Smooth muscle cell (in vitro differentiated cells): ENCODE data around the gene FGF5. TPM values are rescaled to one million over a fixed set of nuclear protein-coding genes. Genes with fewer than 3 reads are reported as not detected.

Experiments used
- DNase-seq: peaks from one replicate; lab custom pipeline; 2025; ENCODE audit not compliant: unreplicated experiment; lab: John Stamatoyannopoulos, UW
- H2AFZ ChIP-seq: fragments of 200-600 bp; sonication (generic); 2 replicates; pipeline ENCODE4 v1.6.0; 2016; ENCODE audit warnings: antibody characterized with exemption, low read depth, mild to moderate bottlenecking
- H3F3A ChIP-seq: fragments of 200-600 bp; sonication (generic); 2 replicates; pipeline ENCODE4 v1.6.0; 2017; ENCODE audit warnings: antibody characterized with exemption, low read depth
- H3K27ac ChIP-seq: fragments of 200-600 bp; sonication (generic); 2 replicates; pipeline ENCODE4 v1.5.1; 2016; ENCODE audit warnings: low read depth, mild to moderate bottlenecking
- H3K27me3 ChIP-seq: fragments of 200-600 bp; sonication (generic); 2 replicates; pipeline ENCODE4 v1.6.1; 2016; ENCODE audit warnings: low read depth, mild to moderate bottlenecking
- H3K36me3 ChIP-seq: fragments of 200-600 bp; sonication (generic); 2 replicates; pipeline ENCODE4 v1.5.1; 2016; ENCODE audit warnings: low read depth
- H3K4me1 ChIP-seq: fragments of 200-600 bp; sonication (generic); 2 replicates; pipeline ENCODE4 v1.5.1; 2016; ENCODE audit warnings: low read depth
- H3K4me2 ChIP-seq: fragments of 200-600 bp; sonication (generic); 2 replicates; pipeline ENCODE4 v1.6.0; 2016; ENCODE audit warnings: mild to moderate bottlenecking
- H3K4me3 ChIP-seq: fragments of 200-600 bp; sonication (generic); 2 replicates; pipeline ENCODE4 v1.5.1; 2016; ENCODE audit warnings: mild to moderate bottlenecking
- H3K79me2 ChIP-seq: fragments of 200-600 bp; sonication (generic); 2 replicates; pipeline ENCODE4 v1.6.0; 2016; ENCODE audit warnings: low read depth, mild to moderate bottlenecking
- H3K9ac ChIP-seq: fragments of 200-600 bp; sonication (generic); 2 replicates; pipeline ENCODE4 v1.6.0; 2016; ENCODE audit warnings: low read depth
- H3K9me3 ChIP-seq: fragments of 200-600 bp; sonication (generic); replicated peaks from 2 replicates; pipeline ENCODE4 v1.5.1; 2016; ENCODE audit warnings: low read depth
- H4K20me1 ChIP-seq: fragments of 200-600 bp; sonication (generic); 2 replicates; pipeline ENCODE4 v1.6.0; 2016; ENCODE audit warnings: low read depth
- CTCF ChIP-seq: fragments of 200-600 bp; sonication (generic); IDR thresholded peaks from 2 replicates; pipeline ENCODE4 v1.5.1; 2017; ENCODE audit warnings: borderline replicate concordance, mild to moderate bottlenecking, antibody characterized with exemption; ENCODE audit not compliant: insufficient read depth, poor library complexity, severe bottlenecking
- WGBS: methylation state at CpG from one replicate; pipeline ENCODE4 v1.1.7; 2016; ENCODE audit warnings: low lambda C conversion rate; 5-methylcytosine and 5-hydroxymethylcytosine counted together
- polyA plus RNA-seq: library from polyadenylated mRNA; unstranded; fragments of >200 nt; fragmentation: Nextera tagmentation; extraction: Ambion mirVana; gene quantifications from 2 replicates; pipeline ENCODE4 v1.2.1, GENCODE V29; 2016
- total RNA-seq: library from RNA; depleted of rRNA; stranded (reverse); fragments of >200 nt; gene quantifications from 2 replicates; pipeline ENCODE4 v1.2.3, GENCODE V29; 2014

The FGF5 gene
- total and polyA plus RNA-seq, 2 experiments from 2014 or later, result not detected

- Histone ChIP-seq H3K9ac (no peak overlapping the region), H4K20me1 (no peaks in the 10 kb centered on the region), H3K27me3 (peaks cover 88% of the 10 kb centered on the region), H3K4me3 (no peak overlapping the region), H2AFZ (no peak overlapping the region), H3K79me2 (no peaks in the 10 kb centered on the region), H3K27ac (no peak overlapping the region), H3K4me1 (no peaks in the 10 kb centered on the region), H3K36me3 (no peaks in the 10 kb centered on the region), H3K4me2 (no peak overlapping the region), H3F3A (no peaks in the 10 kb centered on the region), H3K9me3 (no peaks in the 10 kb centered on the region)
- TF ChIP-seq CTCF, result peak; percentile 48
- DNase-seq, result no peak
These were observed 45.3 kb upstream of the FGF5 start for GRCh38 chr4:80221161-80221560.

- H4K20me1 ChIP-seq, result no peaks in the 10 kb centered on the region
- no peak overlapping the region for H3K27ac ChIP-seq
- no peak overlapping the region for H2AFZ ChIP-seq
- WGBS, result 63% methylated on average over 2 of the region's 2 CpGs
- H3K4me2 ChIP-seq, result no peak overlapping the region
- H3K27me3 ChIP-seq, result peaks cover 89% of the 10 kb centered on the region
- H3K9ac ChIP-seq, result no peak overlapping the region
- no peaks in the 10 kb centered on the region for H3F3A ChIP-seq
- TF ChIP-seq CTCF, result no peak
- no peaks in the 10 kb centered on the region for H3K9me3 ChIP-seq
- DNase-seq, result no peak
- H3K79me2 ChIP-seq, result no peaks in the 10 kb centered on the region
- no peak overlapping the region for H3K4me3 ChIP-seq
- no peaks in the 10 kb centered on the region for H3K4me1 ChIP-seq
- no peaks in the 10 kb centered on the region for H3K36me3 ChIP-seq
These were observed 40.9 kb upstream of the FGF5 start for GRCh38 chr4:80225595-80225994.

GRCh38 chr4:80226094-80226493 lies 40.4 kb upstream of the FGF5 start:
- no peaks in the 10 kb centered on the region for H3F3A ChIP-seq
- no peak overlapping the region for H3K4me2 ChIP-seq
- H3K79me2 ChIP-seq, result no peaks in the 10 kb centered on the region
- no peak overlapping the region for H2AFZ ChIP-seq
- H3K27ac ChIP-seq, result no peak overlapping the region
- H3K9me3 ChIP-seq, result no peaks in the 10 kb centered on the region
- no peak overlapping the region for H3K4me3 ChIP-seq
- no peak for TF ChIP-seq CTCF
- no peak for DNase-seq
- no peaks in the 10 kb centered on the region for H3K4me1 ChIP-seq
- H3K36me3 ChIP-seq, result no peaks in the 10 kb centered on the region
- peaks cover 89% of the 10 kb centered on the region for H3K27me3 ChIP-seq
- WGBS, result 95% methylated on average over 2 of the region's 2 CpGs
- no peak overlapping the region for H3K9ac ChIP-seq
- no peaks in the 10 kb centered on the region for H4K20me1 ChIP-seq

- H3K27me3 ChIP-seq, result peaks cover 96% of the 10 kb centered on the region
- H3K4me3 ChIP-seq, result no peak overlapping the region
- no peaks in the 10 kb centered on the region for H3K36me3 ChIP-seq
- no peak overlapping the region for H2AFZ ChIP-seq
- no peaks in the 10 kb centered on the region for H3K4me1 ChIP-seq
- no peaks in the 10 kb centered on the region for H3K79me2 ChIP-seq
- no peak overlapping the region for H3K9ac ChIP-seq
- TF ChIP-seq CTCF, result no peak
- no peak overlapping the region for H3K4me2 ChIP-seq
- no peak overlapping the region for H3K27ac ChIP-seq
- no peaks in the 10 kb centered on the region for H4K20me1 ChIP-seq
- no peaks in the 10 kb centered on the region for H3F3A ChIP-seq
- DNase-seq, result no peak
- H3K9me3 ChIP-seq, result no peaks in the 10 kb centered on the region
These were observed 38.0 kb upstream of the FGF5 start for GRCh38 chr4:80228460-80228859.
